ENCODE results near the gene C22orf31.
A peak's percentile ranks its signal among the peaks of the same experiment; 100 is the strongest.

The C22orf31 gene

GRCh38 chr22:29028468-29028867 lies 33.2 kb downstream of the C22orf31 start:
- CTCF ChIA-PET, result interaction anchor here (0.6 to 7.0 kb wide), 7 partner anchors 10 to 199 kb away, joined by 3 to 53 read pairs (median 4); no protein-coding TSS in a partner anchor
- H3K9me3 ChIP-seq (ENCODE audit: control insufficient read depth, insufficient read depth, low read depth, low read length), result no peaks in the 10 kb centered on the region
- peaks cover 0 to 4% of the 10 kb centered on the region in 2 experiments; a peak in 1 of 3 replicates for H3K36me3 ChIP-seq (ENCODE audit: control insufficient read depth in 2 of 2, insufficient read depth in 1 of 2, low read length in 2 of 2)
- peaks cover 23% of the 10 kb centered on the region for H3K4me1 ChIP-seq (ENCODE audit: control insufficient read depth, insufficient read depth, low read length)
- POLR2A ChIA-PET, result no interaction called here
- no peak overlapping the region for H3K27ac ChIP-seq (ENCODE audit: extremely low read depth, low read depth, low read length)
- no peak for TF ChIP-seq TRIM28 (IDR thresholded peaks at IDR 0.05; ENCODE audit: borderline replicate concordance, low read length)
- TF ChIP-seq EGR2 (tag by site-specific recombination; IDR thresholded peaks at IDR 0.05; ENCODE audit: low read depth), result no peak
- no peak for TF ChIP-seq ZBTB10 (tag by site-specific recombination; IDR thresholded peaks at IDR 0.05)
- 0 out of 2 replicates have a peak, but pooled peaks have one; percentile 15 for TF ChIP-seq PRDM1 (tag by site-specific recombination; IDR thresholded peaks at IDR 0.05)
- TF ChIP-seq KLF16 (tag by site-specific recombination; IDR thresholded peaks at IDR 0.05), result no peak
- TF ChIP-seq ZNF501 (tag by site-specific recombination; IDR thresholded peaks at IDR 0.05), result no peak
- TF ChIP-seq TSHZ1 (tag by site-specific recombination; IDR thresholded peaks at IDR 0.05; ENCODE audit: borderline replicate concordance), result no peak
- no peak overlapping the region for H3K4me3 ChIP-seq (ENCODE audit: low read depth, low read length)

- H3K4me1 ChIP-seq (ENCODE audit: control insufficient read depth, insufficient read depth, low read length), result peaks cover 11% of the 10 kb centered on the region
- CTCF ChIA-PET, result interaction anchor here (1.2 to 7.0 kb wide), 2 partner anchors 14 to 219 kb away, joined by 3 to 53 read pairs; no protein-coding TSS in a partner anchor
- peaks cover 0 to 4% of the 10 kb centered on the region in 2 experiments; a peak in 1 of 3 replicates for H3K36me3 ChIP-seq (ENCODE audit: control insufficient read depth in 2 of 2, insufficient read depth in 1 of 2, low read length in 2 of 2)
- no peaks in the 10 kb centered on the region for H3K9me3 ChIP-seq (ENCODE audit: control insufficient read depth, insufficient read depth, low read depth, low read length)
- H3K4me3 ChIP-seq (ENCODE audit: low read depth, low read length), result no peak overlapping the region
- POLR2A ChIA-PET, result no interaction called here
- H3K27ac ChIP-seq (ENCODE audit: extremely low read depth, low read depth, low read length), result no peak overlapping the region
- TF ChIP-seq ZNF449 (tag by site-specific recombination; IDR thresholded peaks at IDR 0.05) (no peak), SALL2 (tag by site-specific recombination; IDR thresholded peaks at IDR 0.05; ENCODE audit: borderline replicate concordance) (no peak), ZNF133 (tag by site-specific recombination; IDR thresholded peaks at IDR 0.05) (no peak), ZNF747 (tag by site-specific recombination; IDR thresholded peaks at IDR 0.05) (no peak), ZNF148 (tag by site-specific recombination; IDR thresholded peaks at IDR 0.05; ENCODE audit: borderline replicate concordance) (no peak), ZNF513 (tag by site-specific recombination; IDR thresholded peaks at IDR 0.05) (no peak), ZNF404 (tag by site-specific recombination; IDR thresholded peaks at IDR 0.05) (no peak), ZNF621 (tag by site-specific recombination; IDR thresholded peaks at IDR 0.05) (no peak), ZNF692 (tag by site-specific recombination; IDR thresholded peaks at IDR 0.05) (no peak), ZNF830 (tag by site-specific recombination; IDR thresholded peaks at IDR 0.05; ENCODE audit: low read depth) (no peak), ZNF677 (tag by site-specific recombination; IDR thresholded peaks at IDR 0.05) (no peak), KLF16 (tag by site-specific recombination; IDR thresholded peaks at IDR 0.05) (no peak), SCRT2 (tag by site-specific recombination; IDR thresholded peaks at IDR 0.05) (no peak), ZNF16 (tag by site-specific recombination; IDR thresholded peaks at IDR 0.05; ENCODE audit: low read depth) (no peak)
These were observed 35.1 kb downstream of the C22orf31 start for GRCh38 chr22:29026579-29026978.
